Effector memory CD4-positive, alpha-beta T cell (primary cell): ENCODE data around the gene NEXN.

Source experiments
- DNase-seq, 3 donors: peaks; one replicate each; pipeline ENCODE4 v3.0.0-alpha.2; 2020
- H3K27ac ChIP-seq: 2 replicates; pipeline ENCODE4 v1.7.0; 2013; ENCODE audit warnings: mild to moderate bottlenecking, low read length, moderate library complexity; ENCODE audit not compliant: insufficient read depth, poor library complexity, severe bottlenecking
- H3K27me3 ChIP-seq: replicated peaks from 2 replicates; pipeline ENCODE4 v1.7.0; 2013; ENCODE audit warnings: mild to moderate bottlenecking, low read length; ENCODE audit not compliant: insufficient read depth, control insufficient read depth, poor library complexity, severe bottlenecking
- H3K36me3 ChIP-seq: 2 replicates; pipeline ENCODE4 v1.7.0; 2013; ENCODE audit warnings: mild to moderate bottlenecking, low read length, moderate library complexity; ENCODE audit not compliant: control insufficient read depth, insufficient read depth
- H3K4me1 ChIP-seq: 2 replicates; pipeline ENCODE4 v1.7.0; 2013; ENCODE audit warnings: low read length, mild to moderate bottlenecking; ENCODE audit not compliant: control insufficient read depth, insufficient read depth, poor library complexity, severe bottlenecking
- H3K4me3 ChIP-seq: 2 replicates; pipeline ENCODE4 v1.7.0; 2013; ENCODE audit warnings: low read length, low read depth, mild to moderate bottlenecking; ENCODE audit not compliant: insufficient read depth, poor library complexity, severe bottlenecking
- H3K9me3 ChIP-seq: 2 replicates; pipeline ENCODE4 v1.7.0; 2013; ENCODE audit warnings: mild to moderate bottlenecking, low read length, moderate library complexity; ENCODE audit not compliant: control insufficient read depth

Gene NEXN

GRCh38 chr1:77955709-77956108 is 67.3 kb downstream of the NEXN start:
- Histone ChIP-seq H3K27ac (no peak overlapping the region), H3K36me3 (peaks cover 89% of the 10 kb centered on the region), H3K9me3 (no peaks in the 10 kb centered on the region), H3K4me1 (no peaks in the 10 kb centered on the region), H3K27me3 (no peaks in the 10 kb centered on the region), H3K4me3 (no peak overlapping the region)
- DNase-seq, result no peak

- Histone ChIP-seq H3K36me3 (peaks cover 94% of the 10 kb centered on the region), H3K4me3 (no peak overlapping the region), H3K9me3 (no peaks in the 10 kb centered on the region), H3K27me3 (no peaks in the 10 kb centered on the region), H3K27ac (no peak overlapping the region), H3K4me1 (no peaks in the 10 kb centered on the region)
- no peak for DNase-seq
Measured at GRCh38 chr1:77956464-77956863, 68.0 kb downstream of the NEXN start.

DNA sequence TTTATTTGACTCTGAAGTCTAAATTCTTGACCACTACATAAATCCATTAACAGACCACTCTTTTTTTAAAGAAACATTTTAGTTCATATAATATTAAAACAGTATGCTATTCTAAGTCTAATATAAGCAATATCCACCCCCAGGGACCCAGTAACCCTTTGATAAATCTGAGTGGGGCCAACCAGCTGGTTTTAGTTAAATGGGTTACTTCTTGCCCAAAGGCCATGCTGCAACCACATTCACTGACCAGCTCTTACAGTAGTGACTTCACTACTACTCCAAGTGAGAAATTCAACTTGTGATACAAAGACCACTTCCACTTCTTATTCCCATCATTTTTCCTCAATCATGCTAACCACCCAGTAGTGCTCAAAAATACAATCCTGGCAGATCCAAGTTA is 70.0 kb downstream of the NEXN start:
- H3K36me3 ChIP-seq, result peaks cover 96% of the 10 kb centered on the region
- no peak overlapping the region for H3K4me3 ChIP-seq
- DNase-seq, result no peak
- no peaks in the 10 kb centered on the region for H3K27me3 ChIP-seq
- no peak overlapping the region for H3K27ac ChIP-seq
- no peaks in the 10 kb centered on the region for H3K4me1 ChIP-seq
- H3K9me3 ChIP-seq, result no peaks in the 10 kb centered on the region

GRCh38 chr1:77958850-77959249 is 70.4 kb downstream of the NEXN start:
- Histone ChIP-seq H3K27ac (no peak overlapping the region), H3K4me3 (no peak overlapping the region), H3K9me3 (no peaks in the 10 kb centered on the region), H3K4me1 (no peaks in the 10 kb centered on the region), H3K27me3 (no peaks in the 10 kb centered on the region), H3K36me3 (peaks cover 97% of the 10 kb centered on the region)
- DNase-seq, result no peak

GRCh38 chr1:77961392-77961791 is 73.0 kb downstream of the NEXN start:
- Histone ChIP-seq H3K27me3 (no peaks in the 10 kb centered on the region), H3K9me3 (no peaks in the 10 kb centered on the region), H3K27ac (no peak overlapping the region), H3K4me1 (no peaks in the 10 kb centered on the region), H3K4me3 (no peak overlapping the region), H3K36me3 (peaks cover 97% of the 10 kb centered on the region)
- DNase-seq, result no peak

DNA sequence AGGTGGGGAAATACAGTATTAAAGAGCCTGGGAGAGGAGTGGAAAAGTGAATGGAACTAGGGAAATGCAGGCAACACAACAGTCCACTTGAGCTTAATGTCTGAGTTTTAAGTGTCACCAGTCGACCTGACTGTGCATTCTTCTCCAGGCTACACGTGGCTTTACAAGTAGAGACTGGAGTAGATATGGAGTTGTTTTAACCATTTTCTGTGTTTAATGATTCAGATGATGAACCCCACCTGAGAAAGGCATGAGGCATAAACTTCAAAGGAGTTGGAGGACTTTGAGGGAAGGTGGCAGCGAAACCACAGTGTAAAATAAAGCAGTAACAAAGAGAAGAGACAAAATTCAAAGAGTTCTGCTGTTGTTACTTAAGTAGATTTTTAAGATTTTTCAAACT is 77.9 kb downstream of the NEXN start:
- Histone ChIP-seq H3K27ac (no peak overlapping the region), H3K4me1 (peaks cover 5% of the 10 kb centered on the region), H3K4me3 (no peak overlapping the region), H3K27me3 (no peaks in the 10 kb centered on the region), H3K9me3 (no peaks in the 10 kb centered on the region), H3K36me3 (peaks cover 88% of the 10 kb centered on the region)
- no peak for DNase-seq

GRCh38 chr1:77970192-77970591 is 81.8 kb downstream of the NEXN start:
- Histone ChIP-seq H3K27me3 (no peaks in the 10 kb centered on the region), H3K4me3 (no peak overlapping the region), H3K36me3 (peaks cover 57% of the 10 kb centered on the region), H3K27ac (no peak overlapping the region), H3K9me3 (no peaks in the 10 kb centered on the region), H3K4me1 (peaks cover 12% of the 10 kb centered on the region)
- DNase-seq, result no peak

GRCh38 chr1:77972080-77972479 is 83.7 kb downstream of the NEXN start:
- H3K27me3 ChIP-seq, result no peaks in the 10 kb centered on the region
- no peak overlapping the region for H3K27ac ChIP-seq
- no peaks in the 10 kb centered on the region for H3K9me3 ChIP-seq
- H3K4me3 ChIP-seq, result no peak overlapping the region
- peaks cover 30% of the 10 kb centered on the region for H3K4me1 ChIP-seq
- peaks cover 39% of the 10 kb centered on the region for H3K36me3 ChIP-seq
- no peak for DNase-seq

GRCh38 chr1:77975386-77975785 is 87.0 kb downstream of the NEXN start:
- Histone ChIP-seq H3K4me3 (peak overlapping the region; percentile 75), H3K27ac (peak overlapping the region; percentile 99), H3K27me3 (no peaks in the 10 kb centered on the region), H3K4me1 (peaks cover 34% of the 10 kb centered on the region), H3K36me3 (peaks cover 8% of the 10 kb centered on the region), H3K9me3 (no peaks in the 10 kb centered on the region)
- DNase-seq, result no peak

GRCh38 chr1:77975907-77976306 is 87.5 kb downstream of the NEXN start:
- H3K4me1 ChIP-seq, result peaks cover 29% of the 10 kb centered on the region
- no peaks in the 10 kb centered on the region for H3K27me3 ChIP-seq
- peaks cover 8% of the 10 kb centered on the region for H3K36me3 ChIP-seq
- H3K4me3 ChIP-seq, result peak overlapping the region; percentile 75
- DNase-seq, result no peak
- peak overlapping the region; percentile 99 for H3K27ac ChIP-seq
- H3K9me3 ChIP-seq, result no peaks in the 10 kb centered on the region
